GM12873 (cell line): Measurements from ENCODE around the gene TPCN2.

ENCODE experiments used
- CTCF ChIP-seq: IDR thresholded peaks from 2 replicates; pipeline ENCODE4 v1.5.1; 2012; ENCODE audit warnings: low read depth, mild to moderate bottlenecking, moderate library complexity, low read length, control low read depth; ENCODE audit not compliant: insufficient read depth; ENCODE audit errors: missing control alignments

Gene TPCN2

GRCh38 chr11:69078508-69078907 lies 29.8 kb downstream of the TPCN2 start:
- TF ChIP-seq CTCF = no peak

- TF ChIP-seq CTCF = no peak
Measured at GRCh38 chr11:69078930-69079605, 30.3 kb downstream of the TPCN2 start.

DNA sequence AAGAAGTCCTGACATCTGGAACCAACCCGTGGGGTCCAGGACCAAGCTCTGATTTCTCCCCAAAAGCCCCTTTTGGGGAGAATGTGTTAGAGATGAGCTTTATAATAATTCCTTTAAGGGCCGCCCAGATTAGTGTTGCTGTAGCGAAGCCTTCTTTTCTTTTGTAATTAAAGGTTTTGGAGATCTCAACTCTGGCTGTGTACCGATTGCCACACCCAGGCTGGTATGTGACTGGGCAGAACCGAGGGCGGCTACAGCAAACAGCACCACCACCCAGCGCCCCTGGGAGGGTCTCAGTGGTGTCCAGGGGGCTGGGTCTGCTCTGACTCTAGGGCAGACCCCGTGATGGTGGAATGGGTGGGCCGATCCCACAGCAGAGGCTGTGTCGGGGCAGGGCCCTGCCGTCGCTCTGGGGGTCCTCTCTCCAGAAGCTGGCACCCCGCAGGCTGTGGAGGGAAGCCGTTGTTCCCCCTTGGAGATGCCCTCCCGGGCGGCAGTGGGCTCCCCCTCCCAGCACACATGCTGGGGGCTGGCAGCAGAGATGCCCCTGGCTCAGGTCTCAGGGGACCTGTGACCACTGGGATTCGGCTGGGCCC lies 31.0 kb downstream of the TPCN2 start:
- TF ChIP-seq CTCF = no peak

GRCh38 chr11:69080257-69080995 lies 31.7 kb downstream of the TPCN2 start:
- TF ChIP-seq CTCF = no peak

DNA sequence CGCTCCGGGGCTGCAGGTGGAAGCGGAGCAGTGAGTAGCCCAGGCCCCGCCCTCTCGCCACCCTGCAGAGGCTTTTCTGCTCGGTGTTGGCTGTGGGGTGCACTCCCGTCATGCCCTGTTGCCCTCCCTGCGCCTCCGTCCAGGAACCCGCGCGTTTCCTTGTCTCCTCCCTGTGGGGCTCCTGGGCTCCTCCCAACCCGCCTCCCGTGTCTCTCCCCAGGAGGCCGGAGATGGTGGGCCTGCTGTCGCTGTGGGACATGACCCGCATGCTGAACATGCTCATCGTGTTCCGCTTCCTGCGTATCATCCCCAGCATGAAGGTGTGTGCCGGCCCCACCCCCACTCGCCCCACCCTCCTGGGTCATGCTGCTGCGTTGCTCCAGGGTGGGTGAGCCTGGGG lies 32.4 kb downstream of the TPCN2 start:
- TF ChIP-seq CTCF = no peak

- no peak for TF ChIP-seq CTCF
Measured at GRCh38 chr11:69083531-69084247, 35.0 kb downstream of the TPCN2 start.

GRCh38 chr11:69084371-69084770 lies 35.6 kb downstream of the TPCN2 start:
- TF ChIP-seq CTCF = no peak
